ENCODE data around the gene PNP. TPM values are rescaled to one million over a fixed set of nuclear protein-coding genes. Genes with fewer than 3 reads are reported as not detected.

PNP gene
- total and polyA plus RNA-seq, 2 of the 8 experiments (the other 6 are each of a cell fraction or from before 2014, with no cell fraction given) = 108 to 130 TPM

DNA sequence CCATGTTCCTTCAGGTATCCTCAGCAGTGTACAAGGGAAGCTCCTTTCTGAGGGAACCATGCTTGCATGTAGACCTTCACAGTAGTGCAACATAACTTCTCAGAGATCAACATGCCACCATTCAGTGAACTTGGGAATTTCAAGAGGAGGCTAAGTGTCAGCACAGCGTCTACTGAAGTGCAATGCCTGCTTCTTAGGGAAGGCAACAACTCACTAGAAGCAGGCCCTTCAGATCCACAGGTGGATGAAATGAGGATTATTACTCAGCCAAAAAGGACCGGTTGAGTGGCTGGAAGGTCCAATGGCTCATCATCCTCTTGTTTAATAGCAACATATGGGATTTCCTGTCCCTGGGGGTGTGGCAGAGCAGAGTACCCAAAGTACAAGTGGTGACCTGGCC lies 54.8 kb downstream of the PNP start (continued):
- no peak for TF ChIP-seq TCF12 (IDR thresholded peaks at IDR 0.05; ENCODE audit: low read depth, low read length)
- no peak for TF ChIP-seq CBX8 (IDR thresholded peaks at IDR 0.05; ENCODE audit: borderline replicate concordance, low read depth, low read length)
- no peak for TF ChIP-seq GABPA (IDR thresholded peaks at IDR 0.05; ENCODE audit: borderline replicate concordance, insufficient read depth, low read length)

Other genes starting within 250 kb of the PNP start
- not detected in 2 replicates for gene OR11H6, start 245.7 kb upstream of the PNP start, total RNA-seq (2021; fragmentation: NEBNext Ultra II Directional; extraction: Animal tissue kit (Norgen Biotek cat#: 25700))
- gene OR11H6, start 245.7 kb upstream of the PNP start, polyA plus RNA-seq (2011; rRNA removed) = not detected in 2 replicates
- not detected in 2 replicates for gene OR11H7, start 240.4 kb upstream of the PNP start, total RNA-seq (2021; fragmentation: NEBNext Ultra II Directional; extraction: Animal tissue kit (Norgen Biotek cat#: 25700))
- gene OR11H7, start 240.4 kb upstream of the PNP start, polyA plus RNA-seq (2011; rRNA removed) = not detected in 2 replicates
- gene OR11H4, start 230.1 kb upstream of the PNP start, total RNA-seq (2021; fragmentation: NEBNext Ultra II Directional; extraction: Animal tissue kit (Norgen Biotek cat#: 25700)) = not detected in 2 replicates
- gene OR11H4, start 230.1 kb upstream of the PNP start, polyA plus RNA-seq (2011; rRNA removed) = not detected in 2 replicates
- gene TTC5, start 163.5 kb upstream of the PNP start, total RNA-seq (2021; fragmentation: NEBNext Ultra II Directional; extraction: Animal tissue kit (Norgen Biotek cat#: 25700)) = 18.0 and 20.7 TPM in 2 replicates
- gene TTC5, start 163.5 kb upstream of the PNP start, polyA plus RNA-seq (2011; rRNA removed) = 6.4 and 9.1 TPM in 2 replicates
- gene CCNB1IP1, start 136.1 kb upstream of the PNP start, total RNA-seq (2021; fragmentation: NEBNext Ultra II Directional; extraction: Animal tissue kit (Norgen Biotek cat#: 25700)) = 156 and 173 TPM in 2 replicates
- gene CCNB1IP1, start 136.1 kb upstream of the PNP start, polyA plus RNA-seq (2011; rRNA removed) = 180 and 277 TPM in 2 replicates
- gene PARP2, start 125.8 kb upstream of the PNP start, total RNA-seq (2021; fragmentation: NEBNext Ultra II Directional; extraction: Animal tissue kit (Norgen Biotek cat#: 25700)) = 41.7 and 42.9 TPM in 2 replicates
- 14.8 and 27.7 TPM in 2 replicates for gene PARP2, start 125.8 kb upstream of the PNP start, polyA plus RNA-seq (2011; rRNA removed)
- gene TEP1, start 55.9 kb upstream of the PNP start, total RNA-seq (2021; fragmentation: NEBNext Ultra II Directional; extraction: Animal tissue kit (Norgen Biotek cat#: 25700)) = 9.6 and 10.7 TPM in 2 replicates
- 6.9 and 8.7 TPM in 2 replicates for gene TEP1, start 55.9 kb upstream of the PNP start, polyA plus RNA-seq (2011; rRNA removed)
- 0.11 TPM in 1 of 2 replicates, not detected in the other for gene KLHL33, start 33.2 kb upstream of the PNP start, total RNA-seq (2021; fragmentation: NEBNext Ultra II Directional; extraction: Animal tissue kit (Norgen Biotek cat#: 25700))
- 0.17 and 0.20 TPM in 2 replicates for gene KLHL33, start 33.2 kb upstream of the PNP start, polyA plus RNA-seq (2011; rRNA removed)
- gene OSGEP, start 14.6 kb upstream of the PNP start, total RNA-seq (2021; fragmentation: NEBNext Ultra II Directional; extraction: Animal tissue kit (Norgen Biotek cat#: 25700)) = 34.4 and 42.3 TPM in 2 replicates
- 78.6 and 89.5 TPM in 2 replicates for gene OSGEP, start 14.6 kb upstream of the PNP start, polyA plus RNA-seq (2011; rRNA removed)
- 384 and 404 TPM in 2 replicates for gene APEX1, start 14.2 kb upstream of the PNP start, total RNA-seq (2021; fragmentation: NEBNext Ultra II Directional; extraction: Animal tissue kit (Norgen Biotek cat#: 25700))
- 663 and 700 TPM in 2 replicates for gene APEX1, start 14.2 kb upstream of the PNP start, polyA plus RNA-seq (2011; rRNA removed)
- 29.5 and 33.4 TPM in 2 replicates for gene PIP4P1, start 8.0 kb upstream of the PNP start, total RNA-seq (2021; fragmentation: NEBNext Ultra II Directional; extraction: Animal tissue kit (Norgen Biotek cat#: 25700))
- gene PIP4P1, start 8.0 kb upstream of the PNP start, polyA plus RNA-seq (2011; rRNA removed) = 60.0 and 67.7 TPM in 2 replicates
- 0.67 TPM in 1 of 2 replicates, not detected in the other for gene RNASE10, start 36.1 kb downstream of the PNP start, total RNA-seq (2021; fragmentation: NEBNext Ultra II Directional; extraction: Animal tissue kit (Norgen Biotek cat#: 25700))
- not detected in 2 replicates for gene RNASE10, start 36.1 kb downstream of the PNP start, polyA plus RNA-seq (2011; rRNA removed)
- not detected in 2 replicates for gene RNASE9, start 91.6 kb downstream of the PNP start, total RNA-seq (2021; fragmentation: NEBNext Ultra II Directional; extraction: Animal tissue kit (Norgen Biotek cat#: 25700))
- gene RNASE9, start 91.6 kb downstream of the PNP start, polyA plus RNA-seq (2011; rRNA removed) = 0.06 TPM in 2 replicates
- not detected in 2 replicates for gene RNASE11, start 118.6 kb downstream of the PNP start, total RNA-seq (2021; fragmentation: NEBNext Ultra II Directional; extraction: Animal tissue kit (Norgen Biotek cat#: 25700))
- gene RNASE11, start 118.6 kb downstream of the PNP start, polyA plus RNA-seq (2011; rRNA removed) = not detected in 2 replicates
- gene RNASE12, start 122.0 kb downstream of the PNP start, total RNA-seq (2021; fragmentation: NEBNext Ultra II Directional; extraction: Animal tissue kit (Norgen Biotek cat#: 25700)) = not detected in 2 replicates
- not detected in 2 replicates for gene RNASE12, start 122.0 kb downstream of the PNP start, polyA plus RNA-seq (2011; rRNA removed)
- gene OR6S1, start 172.3 kb downstream of the PNP start, total RNA-seq (2021; fragmentation: NEBNext Ultra II Directional; extraction: Animal tissue kit (Norgen Biotek cat#: 25700)) = not detected in 2 replicates
- gene OR6S1, start 172.3 kb downstream of the PNP start, polyA plus RNA-seq (2011; rRNA removed) = not detected in 2 replicates
- 0.38 and 0.61 TPM in 2 replicates for gene RNASE4, start 215.2 kb downstream of the PNP start, total RNA-seq (2021; fragmentation: NEBNext Ultra II Directional; extraction: Animal tissue kit (Norgen Biotek cat#: 25700))
- gene RNASE4, start 215.2 kb downstream of the PNP start, polyA plus RNA-seq (2011; rRNA removed) = 3.5 and 3.7 TPM in 2 replicates
- 2.2 and 4.3 TPM in 2 replicates for gene ANG, start 219.4 kb downstream of the PNP start, total RNA-seq (2021; fragmentation: NEBNext Ultra II Directional; extraction: Animal tissue kit (Norgen Biotek cat#: 25700))
- gene ANG, start 219.4 kb downstream of the PNP start, polyA plus RNA-seq (2011; rRNA removed) = 4.4 and 4.6 TPM in 2 replicates